ENCODE results near the gene BHLHE40.

The BHLHE40 gene

DNA sequence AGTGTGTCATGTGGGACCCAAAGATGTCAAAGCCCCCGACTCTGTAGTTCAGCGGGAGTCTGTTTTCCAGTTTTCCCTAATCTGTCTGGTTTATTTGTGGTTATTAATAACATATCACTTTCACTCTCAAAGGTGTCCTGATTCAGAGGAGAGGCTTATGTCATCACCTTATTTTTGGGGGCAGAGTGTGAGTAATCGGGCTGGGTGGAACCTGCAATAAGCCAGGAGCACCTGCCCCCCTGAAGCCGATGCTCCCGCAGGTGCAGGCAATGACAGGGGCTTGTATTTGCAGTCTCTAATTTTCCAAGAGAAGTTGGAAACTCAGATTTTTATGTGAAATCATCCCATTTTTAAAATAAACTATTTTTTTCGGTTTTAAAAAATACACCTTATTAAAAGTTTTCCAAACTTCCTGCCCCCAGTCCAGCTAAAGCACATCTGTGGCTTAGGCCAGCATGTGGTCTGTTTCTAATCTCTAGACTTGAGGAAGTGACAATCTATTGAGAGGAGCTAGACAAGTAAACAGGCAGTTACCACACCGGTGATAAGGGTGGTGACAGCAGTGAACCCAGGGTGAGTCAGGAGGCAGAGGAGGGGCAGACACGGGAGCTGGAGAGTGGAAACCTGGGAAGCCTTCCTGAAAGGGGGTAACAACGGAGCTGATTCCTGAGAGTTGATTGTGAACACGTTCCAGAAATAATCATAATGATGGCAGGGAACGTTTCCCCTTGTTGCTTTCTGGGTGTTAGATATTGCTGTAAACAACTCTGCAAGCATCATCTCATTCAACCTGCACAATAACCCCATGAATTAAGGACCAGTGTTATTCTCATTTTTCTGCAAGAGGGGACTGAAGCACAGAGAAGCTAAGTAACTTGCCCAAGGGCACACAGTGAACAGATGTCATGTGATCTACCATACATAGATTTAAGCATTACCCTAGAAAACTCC lies 37.2 kb downstream of the BHLHE40 start:
- DNase-seq (ENCODE audit: low read depth in 2 of 3, low spot score in 1 of 3): no peak

DNA sequence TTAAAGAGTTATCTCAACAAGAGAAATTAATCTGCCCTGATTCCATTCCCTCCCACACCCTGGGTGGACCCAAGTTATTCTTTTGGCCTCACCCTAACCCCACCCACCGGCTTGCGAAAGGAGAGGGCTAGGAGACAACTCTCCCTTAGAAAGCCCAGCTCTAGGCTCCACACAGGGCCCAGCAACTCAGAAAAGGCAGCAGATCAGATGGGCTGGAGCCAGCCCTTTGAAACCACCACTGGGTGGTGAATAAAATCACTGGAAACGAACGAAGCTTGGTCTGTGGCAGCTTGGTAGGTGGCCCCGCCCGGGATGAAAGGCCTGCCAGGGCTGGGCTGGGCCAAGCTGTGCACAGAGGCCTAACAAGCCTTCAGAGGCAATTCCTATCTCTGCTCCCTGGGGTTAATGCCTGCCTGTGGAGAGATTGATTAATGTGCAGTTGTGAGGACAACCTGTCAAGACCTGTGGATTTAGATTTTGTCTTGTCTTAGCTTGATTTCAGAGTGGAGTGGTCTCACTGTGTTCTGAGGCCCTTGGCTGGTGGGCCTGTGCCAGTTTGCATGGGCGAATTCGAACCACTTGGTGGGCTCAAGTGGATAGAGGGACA lies 38.8 kb downstream of the BHLHE40 start:
- no peak for DNase-seq (ENCODE audit: low read depth in 2 of 3, low spot score in 1 of 3)

DNA sequence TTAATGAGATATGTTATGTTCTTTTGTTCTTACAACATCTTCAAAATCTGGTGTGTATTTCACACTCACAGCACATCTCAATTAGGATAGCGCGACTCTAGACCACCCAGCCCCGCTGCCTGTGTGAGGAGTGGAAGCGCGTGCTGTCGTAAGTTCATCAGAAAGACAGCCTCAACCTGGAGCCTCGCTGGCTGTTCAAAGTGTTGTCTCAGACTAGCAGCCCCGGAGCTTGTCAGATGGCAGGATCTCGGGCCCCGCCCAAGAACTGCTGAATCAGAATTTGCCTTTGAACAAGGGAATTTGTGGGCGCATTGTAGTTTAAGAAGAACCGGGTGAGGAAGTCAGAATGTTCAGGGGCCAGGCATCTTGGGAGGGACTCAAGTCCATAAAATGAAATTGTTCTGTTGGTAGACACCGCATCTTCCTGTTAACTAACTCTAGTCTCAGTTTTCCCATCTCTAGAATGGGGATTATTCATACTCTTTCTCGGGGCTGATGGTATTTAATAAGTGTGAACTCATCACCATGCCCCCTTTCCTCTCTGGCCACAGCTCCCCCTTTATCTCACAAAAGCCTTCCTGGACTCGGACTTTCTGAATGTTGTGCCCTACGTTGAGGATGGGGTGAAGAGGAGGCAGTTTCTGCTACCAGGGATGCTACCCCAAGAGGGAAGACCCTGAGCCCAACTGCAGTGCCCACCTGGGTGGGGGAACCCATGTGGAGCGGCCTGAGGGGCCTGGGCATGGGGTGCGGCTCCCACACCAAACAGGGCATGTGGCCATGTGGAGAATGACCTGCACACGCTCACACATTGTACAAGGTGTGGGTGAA lies 40.4 kb downstream of the BHLHE40 start:
- DNase-seq (ENCODE audit: low read depth in 2 of 3, low spot score in 1 of 3): peak; percentile 61 to 70 (median 62)

DNA sequence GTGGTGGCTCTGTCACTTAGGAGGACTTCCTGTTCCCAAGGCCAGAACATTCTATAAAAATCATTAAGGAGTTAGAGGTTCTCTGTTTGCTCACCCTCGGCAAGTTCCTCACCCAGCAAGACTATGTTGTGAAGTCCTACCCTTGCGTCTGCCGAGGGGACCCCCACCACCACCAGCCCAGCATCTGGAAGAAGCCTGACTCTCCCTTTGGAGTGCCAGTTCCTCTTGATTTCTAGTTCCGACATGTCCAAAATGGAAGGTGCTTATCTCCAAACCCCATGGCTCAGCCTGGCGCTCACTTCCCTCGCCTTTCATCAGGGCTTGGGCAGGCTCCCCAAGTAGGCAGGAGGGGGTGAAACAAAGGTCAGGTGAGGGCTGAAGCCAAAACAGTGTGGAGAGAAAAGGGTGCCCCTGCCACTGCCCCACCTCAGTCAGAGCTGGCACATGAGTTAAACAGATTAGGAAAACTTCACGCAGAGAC lies 41.0 kb downstream of the BHLHE40 start:
- DNase-seq (ENCODE audit: low read depth in 2 of 3, low spot score in 1 of 3): no peak

DNA sequence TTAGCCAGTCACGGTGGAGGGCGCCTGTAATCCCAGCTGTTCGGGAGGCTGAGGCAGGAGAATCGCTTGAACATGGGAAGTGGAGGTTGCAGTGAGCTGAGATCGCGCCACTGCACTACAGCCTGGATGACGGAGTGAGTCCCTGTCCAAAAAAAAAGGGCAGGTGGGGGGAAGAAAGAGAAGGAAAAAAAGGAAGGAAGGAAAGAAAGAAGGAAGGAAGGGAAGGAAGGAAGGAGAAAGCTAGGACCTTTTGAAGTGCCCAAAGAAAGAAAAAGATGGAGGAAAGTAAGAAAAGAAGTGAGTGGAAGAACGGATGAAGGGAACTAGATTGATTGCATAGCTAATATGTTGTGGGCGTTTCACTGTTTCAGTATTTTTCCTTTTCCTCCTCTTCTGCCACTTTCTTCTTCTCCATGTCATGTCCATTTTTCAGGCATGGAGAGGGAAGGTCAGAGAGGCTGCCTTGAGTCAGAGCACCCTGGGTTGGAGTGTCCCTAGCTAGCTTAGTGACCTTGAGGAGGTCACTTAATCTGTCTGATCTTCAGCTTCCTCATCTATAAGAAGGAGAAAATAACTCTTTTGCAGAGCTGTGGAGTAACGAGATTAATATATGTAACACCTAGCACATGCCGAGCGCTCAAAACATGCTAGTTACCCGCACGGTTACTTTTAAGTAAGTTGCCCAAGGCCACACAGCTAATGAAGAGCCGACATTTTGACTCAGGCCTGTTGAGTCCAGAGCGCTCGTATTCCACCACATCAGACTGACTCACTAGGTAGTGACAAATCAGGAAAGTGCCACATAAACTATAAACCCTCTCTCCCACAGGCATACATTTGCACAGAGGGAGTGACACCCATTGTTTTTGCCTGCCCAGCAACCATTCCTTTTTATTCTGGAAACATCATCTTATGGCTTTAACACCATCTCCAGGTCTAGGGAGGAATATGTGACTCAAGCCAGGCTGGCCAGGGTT lies 42.2 kb downstream of the BHLHE40 start:
- no peak for DNase-seq (ENCODE audit: low read depth in 2 of 3, low spot score in 1 of 3)

DNA sequence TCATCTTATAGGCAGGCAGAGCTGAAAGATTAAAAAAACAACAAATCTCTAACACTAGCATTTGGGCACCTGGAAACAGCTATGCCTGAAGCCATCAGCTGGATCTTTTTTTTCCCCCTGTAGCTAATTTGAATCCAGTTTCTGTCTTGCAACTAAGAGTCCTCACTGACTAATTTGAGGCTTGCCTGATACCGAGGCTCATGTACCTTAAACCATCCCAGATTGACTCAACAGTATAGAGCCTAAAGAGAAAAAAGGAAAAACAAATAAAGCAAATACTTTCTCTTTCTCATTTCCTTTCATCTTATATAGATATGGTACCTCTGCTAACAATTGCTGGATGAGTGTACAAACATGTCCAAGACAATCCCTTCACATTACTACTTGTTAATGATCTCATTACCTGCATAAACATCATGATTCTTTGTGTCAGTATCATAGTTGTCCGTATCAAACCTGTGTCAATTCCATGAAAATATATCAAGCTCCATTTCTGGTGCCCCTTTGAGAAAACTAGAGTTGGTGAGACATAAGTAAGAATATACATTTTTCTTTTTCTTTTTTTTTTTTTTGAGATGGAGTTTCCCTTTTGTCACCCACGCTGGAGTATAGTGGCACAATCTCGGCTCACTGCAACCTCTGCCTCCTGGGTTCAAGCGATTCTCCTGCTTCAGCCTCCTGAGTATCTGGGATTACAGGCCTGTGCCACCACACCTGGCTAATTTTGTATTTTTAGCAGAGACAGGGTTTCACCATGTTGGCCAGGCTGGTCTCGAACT lies 43.1 kb downstream of the BHLHE40 start:
- no peak for DNase-seq (ENCODE audit: low read depth in 2 of 3, low spot score in 1 of 3)

DNA sequence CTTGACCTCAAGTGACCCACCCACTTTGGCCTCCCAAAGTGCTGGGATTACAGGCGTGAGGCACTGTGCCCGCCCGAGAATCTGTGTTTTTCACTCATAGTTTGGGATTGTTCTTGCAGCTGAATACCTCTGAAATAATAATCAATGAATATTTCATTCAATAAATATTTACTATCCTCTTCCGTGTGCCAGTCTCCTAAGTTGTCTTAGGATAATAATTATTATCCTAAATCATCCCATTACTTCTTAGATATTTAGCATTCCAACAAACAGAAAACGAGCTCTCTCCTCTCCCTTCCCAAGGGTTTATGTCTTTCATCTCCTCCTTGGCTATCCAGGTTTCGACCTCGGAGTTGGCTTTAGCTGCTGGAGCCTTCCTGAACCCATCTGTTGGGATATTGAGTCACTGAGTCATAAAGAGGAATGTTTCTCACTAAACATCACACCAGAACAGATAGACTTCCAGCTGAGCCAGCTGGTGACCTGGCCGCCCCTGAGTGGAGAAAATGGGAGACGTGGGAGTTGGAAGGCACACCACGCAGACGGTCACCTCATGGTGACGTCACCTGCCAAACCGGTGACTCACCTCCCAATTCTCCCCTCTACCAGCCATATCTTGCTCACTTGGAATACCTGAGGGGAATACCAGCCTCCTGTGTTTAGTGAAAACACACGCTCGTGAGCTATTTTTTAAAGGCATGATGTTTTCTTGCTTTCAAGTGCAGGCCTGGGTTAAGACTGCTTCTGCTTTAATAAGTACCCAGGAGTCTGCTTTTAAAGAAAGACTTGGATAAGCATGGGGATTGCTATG lies 43.9 kb downstream of the BHLHE40 start:
- peak in 2 of 3 donors; percentile 33 to 42 for DNase-seq (ENCODE audit: low read depth in 2 of 3, low spot score in 1 of 3)

DNA sequence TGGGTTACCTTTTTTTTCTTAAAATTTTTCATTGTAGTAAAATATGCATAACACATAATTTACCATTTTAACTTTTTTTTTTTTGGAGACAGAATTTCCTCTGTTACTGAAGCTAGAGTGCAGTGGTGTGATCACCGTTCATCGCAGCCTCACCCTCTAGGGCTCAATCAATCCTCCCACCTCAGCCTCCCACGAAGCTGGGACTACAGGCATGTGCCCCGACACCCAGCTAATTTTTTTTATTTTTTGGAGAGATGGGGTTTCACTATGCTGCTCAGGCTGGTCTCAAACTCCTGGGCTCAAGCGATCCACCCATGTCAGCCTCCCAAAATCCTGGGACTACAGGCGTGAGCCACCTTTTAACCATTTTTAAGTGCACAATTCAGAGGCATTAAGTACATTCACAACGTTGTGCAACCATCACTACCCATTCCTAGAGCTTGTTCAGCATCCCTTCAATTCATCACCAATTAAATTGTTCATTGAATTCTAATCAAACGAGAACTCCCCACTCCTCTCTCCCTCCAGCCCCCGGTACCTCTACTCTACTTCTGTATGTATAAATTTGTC lies 44.6 kb downstream of the BHLHE40 start:
- DNase-seq (ENCODE audit: low read depth in 2 of 3, low spot score in 1 of 3): no peak

DNA sequence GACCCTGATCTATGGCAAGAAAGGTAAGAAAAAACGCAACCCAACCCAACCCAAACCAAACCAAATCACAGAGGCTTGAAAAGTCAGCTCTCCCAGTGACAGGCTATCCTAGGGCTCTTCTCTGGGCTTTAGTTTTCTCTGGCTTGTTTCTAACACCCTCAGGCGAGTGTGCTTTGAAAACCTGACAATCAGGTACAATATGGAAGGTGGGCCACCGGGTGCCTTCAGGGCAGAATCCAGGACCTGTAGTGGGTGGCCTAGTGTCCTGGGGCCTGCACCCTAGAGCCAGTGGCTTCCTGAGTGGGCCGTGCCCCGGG lies 46.8 kb downstream of the BHLHE40 start:
- DNase-seq (ENCODE audit: low read depth in 2 of 3, low spot score in 1 of 3): no peak

DNA sequence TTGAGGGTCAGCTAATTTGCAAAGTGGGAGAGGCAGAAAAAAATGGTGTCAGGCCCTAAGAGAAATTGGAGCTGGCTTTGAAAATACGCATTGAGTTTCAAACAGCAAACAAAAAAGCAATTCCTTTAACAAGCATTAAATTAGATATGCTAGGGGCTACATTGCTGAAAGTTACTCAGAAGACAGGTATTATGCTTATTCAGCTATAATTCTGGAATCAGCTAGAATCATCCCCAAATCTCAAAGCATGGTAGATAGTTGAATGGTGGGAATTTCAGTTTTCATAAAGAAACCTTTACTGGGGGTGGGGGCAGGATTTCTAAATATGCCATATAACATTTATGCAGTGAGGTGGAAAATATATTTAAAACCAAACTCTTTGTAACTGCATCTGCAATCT lies 50.5 kb downstream of the BHLHE40 start:
- no peak for DNase-seq (ENCODE audit: low read depth in 2 of 3, low spot score in 1 of 3)

DNA sequence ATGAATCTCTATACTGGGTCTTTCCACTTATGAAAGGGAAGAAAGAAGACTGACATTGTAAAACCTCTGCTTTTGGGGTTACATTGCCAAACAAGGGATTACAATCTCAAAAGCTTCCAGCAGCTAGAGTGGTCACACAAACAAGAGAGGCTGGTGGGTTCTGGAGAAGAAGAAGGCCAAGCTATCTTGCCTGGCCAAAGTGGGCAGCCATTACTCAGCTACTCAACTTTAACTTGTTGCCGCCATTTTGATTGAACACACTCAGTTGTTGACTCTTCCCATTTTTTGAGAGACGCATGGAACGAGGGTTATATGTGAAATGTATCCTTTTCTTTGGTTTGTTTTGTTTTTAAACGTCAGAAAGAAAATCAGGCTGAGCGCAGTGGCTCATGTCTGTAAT lies 50.9 kb downstream of the BHLHE40 start:
- no peak for DNase-seq (ENCODE audit: low read depth in 2 of 3, low spot score in 1 of 3)

DNA sequence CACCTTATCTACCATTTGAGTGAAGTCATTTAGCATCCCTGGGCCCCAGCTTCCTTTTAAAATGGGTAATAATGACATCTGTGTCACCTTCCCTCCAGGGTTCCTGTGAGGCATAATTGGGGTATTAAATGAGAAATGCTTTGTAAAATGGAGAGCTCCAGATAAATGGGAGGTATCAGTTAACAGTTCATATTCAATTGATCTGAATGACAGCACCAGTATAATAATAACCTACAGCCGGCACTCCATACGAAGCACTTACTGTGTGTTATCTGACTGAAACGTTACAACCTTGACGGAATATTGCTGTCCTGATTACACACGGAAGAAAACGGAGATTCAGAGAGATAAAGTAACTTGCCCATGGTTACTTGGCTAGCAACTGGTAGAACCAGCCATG lies 53.6 kb downstream of the BHLHE40 start:
- no peak for DNase-seq (ENCODE audit: low read depth in 2 of 3, low spot score in 1 of 3)

Measured in stimulated activated CD4-positive, alpha-beta T cell treated with anti-CD3 and anti-CD28 coated beads, Interleukin-12 subunit alpha, Interleukin-12 subunit beta, amount 100 ng/mL, for 48 hours (primary cell).